SK-N-SH treated with all-trans-retinoic acid at 6 μM for 48 hours (cell line): Measurements from ENCODE around the gene RAB7A.

Experiments
- CREB5 ChIP-seq: fragments of 250-450 bp; sonication (Bioruptor Pico); IDR thresholded peaks from 2 replicates; pipeline ENCODE4 v1.5.1; 2020; ENCODE audit warnings: low read depth, mild to moderate bottlenecking, moderate library complexity
- CSDC2 ChIP-seq: fragments of 250-450 bp; sonication (Bioruptor Pico); IDR thresholded peaks from 2 replicates; pipeline ENCODE4 v1.5.0; 2020; ENCODE audit warnings: mild to moderate bottlenecking, moderate library complexity
- CSRNP3 ChIP-seq: fragments of 250-450 bp; sonication (Bioruptor Pico); IDR thresholded peaks from 2 replicates; pipeline ENCODE4 v1.5.1; 2021; ENCODE audit warnings: mild to moderate bottlenecking, moderate library complexity
- ESRRG ChIP-seq: fragments of 250-450 bp; sonication (Bioruptor Pico); IDR thresholded peaks from 2 replicates; pipeline ENCODE4 v1.6.1; 2021; ENCODE audit warnings: mild to moderate bottlenecking
- ISL1 ChIP-seq: fragments of 250-450 bp; sonication (Bioruptor Pico); IDR thresholded peaks from 2 replicates; pipeline ENCODE4 v2.1.2; 2022; ENCODE audit warnings: mild to moderate bottlenecking, moderate library complexity
- OSR1 ChIP-seq: fragments of 250-450 bp; sonication (Bioruptor Pico); IDR thresholded peaks from 2 replicates; pipeline ENCODE4 v1.8.0; 2022; ENCODE audit warnings: moderate library complexity, mild to moderate bottlenecking, inconsistent platforms
- POU6F1 ChIP-seq: fragments of 250-450 bp; sonication (Bioruptor Pico); IDR thresholded peaks from 2 replicates; pipeline ENCODE4 v1.8.0; 2021; ENCODE audit warnings: low read depth, mild to moderate bottlenecking, moderate library complexity, borderline replicate concordance
- RARB ChIP-seq: fragments of 250-450 bp; sonication (Bioruptor Pico); IDR thresholded peaks from 2 replicates; pipeline ENCODE4 v1.8.0; 2021; ENCODE audit warnings: mild to moderate bottlenecking, moderate library complexity
- TSHZ2 ChIP-seq: fragments of 250-450 bp; sonication (Bioruptor Pico); IDR thresholded peaks from 2 replicates; pipeline ENCODE4 v1.5.0; 2020; ENCODE audit warnings: mild to moderate bottlenecking, moderate library complexity
- ZFP3 ChIP-seq: fragments of 250-450 bp; sonication (Bioruptor Pico); IDR thresholded peaks from 2 replicates; pipeline ENCODE4 v1.5.0; 2020; ENCODE audit warnings: mild to moderate bottlenecking, moderate library complexity
- ZNF70 ChIP-seq: fragments of 450-650 bp; formaldehyde crosslinking; IDR thresholded peaks from 2 replicates; pipeline ENCODE4 v1.5.0; 2020; ENCODE audit warnings: mild to moderate bottlenecking, moderate library complexity

- TF ChIP-seq RARB (no peak), CSRNP3 (CRISPR knock-in tag) (no peak), POU6F1 (CRISPR knock-in tag) (no peak), ESRRG (CRISPR knock-in tag) (no peak), ZFP3 (CRISPR knock-in tag) (no peak), OSR1 (no peak), CSDC2 (CRISPR knock-in tag) (no peak), ZNF70 (CRISPR knock-in tag) (no peak), TSHZ2 (CRISPR knock-in tag) (no peak), CREB5 (no peak), ISL1 (CRISPR knock-in tag) (no peak)
Measured at GRCh38 chr3:128748557-128748956, 22.6 kb downstream of the RAB7A start.
